Melanocyte of skin (primary cell): ENCODE data around the gene SMIM5. TPM values are rescaled to one million over a fixed set of nuclear protein-coding genes. Genes with fewer than 3 reads are reported as not detected.

Experiments used
- total RNA-seq, 2 donors: library from RNA; depleted of rRNA; stranded (reverse); fragments of >200 nt; gene quantifications; 2 replicates each; pipeline ENCODE4 v1.2.3, GENCODE V29; 2012

Gene SMIM5
- total RNA-seq: under 1 TPM; 0.33 to 0.34 TPM

GRCh38 chr17:75632863-75633485 is at the start of gene SMIM5:
Gene SMIM5, plus strand, starts transcription at chr17:75633434. Its CDS starts 6,768 bp downstream, at chr17:75640202.

GRCh38 chr17:75587675-75588595 is 45.3 kb upstream of the SMIM5 start, which contains the start of gene MYO15B:
Gene MYO15B, plus strand, starts transcription at chr17:75587800. Its CDS starts 258 bp downstream, at chr17:75588058.

GRCh38 chr17:75666959-75667790 is 33.9 kb downstream of the SMIM5 start, which contains the start of the genes RECQL5 and SAP30BP:
Gene RECQL5, minus strand, starts transcription at chr17:75667154. Its CDS starts 597 bp downstream, at chr17:75666557.
Gene SAP30BP, plus strand, starts transcription at chr17:75667338. Its CDS starts 35 bp downstream, at chr17:75667373.

Other genes with a start within 250 kb of the SMIM5 start
- 10 to 100 TPM; 70.5 to 91.6 TPM for gene GRB2, start 227.8 kb upstream of the SMIM5 start, total RNA-seq
- 10 to 100 TPM; 33.0 to 58.5 TPM for gene TMEM94, start 176.8 kb upstream of the SMIM5 start, total RNA-seq
- 1 to 10 TPM; 7.7 to 8.9 TPM for gene CASKIN2, start 117.9 kb upstream of the SMIM5 start, total RNA-seq
- gene TSEN54, start 116.9 kb upstream of the SMIM5 start, total RNA-seq: 10 to 100 TPM; 11.0 to 15.0 TPM
- 1 to 10 TPM in 1 of 2 donors, under 1 TPM in 1; 0.69 to 2.0 TPM for gene LLGL2, start 107.7 kb upstream of the SMIM5 start, total RNA-seq
- gene MYO15B, start 45.6 kb upstream of the SMIM5 start, total RNA-seq: 1 to 10 TPM; 1.4 to 3.7 TPM
- gene RECQL5, start 33.7 kb downstream of the SMIM5 start, total RNA-seq: 10 to 100 TPM; 22.4 to 24.3 TPM
- gene SAP30BP, start 33.9 kb downstream of the SMIM5 start, total RNA-seq: 10 to 100 TPM; 52.7 to 73.6 TPM
- gene ITGB4, start 88.0 kb downstream of the SMIM5 start, total RNA-seq: under 1 TPM; under 0.01 to 0.69 TPM
- 10 to 100 TPM; 48.9 to 77.9 TPM for gene GALK1, start 131.8 kb downstream of the SMIM5 start, total RNA-seq
- gene UNK, start 151.4 kb downstream of the SMIM5 start, total RNA-seq: 10 to 100 TPM; 27.9 to 31.6 TPM
- gene UNC13D, start 211.0 kb downstream of the SMIM5 start, total RNA-seq: 1 to 10 TPM in 1 of 2 donors, under 1 TPM in 1; 1.00 to 1.4 TPM
- 10 to 100 TPM; 53.0 to 54.9 TPM for gene WBP2, start 221.9 kb downstream of the SMIM5 start, total RNA-seq
- 10 to 100 TPM; 26.3 to 38.5 TPM for gene TRIM47, start 245.1 kb downstream of the SMIM5 start, total RNA-seq